Parathyroid adenoma (tissue), 2 donors: ENCODE results near the gene CCDC187.

Source experiments
- H2AFZ ChIP-seq: fragments of 300-600 bp; sonication (generic); one replicate; pipeline ENCODE4 v1.7.0; 2017; ENCODE audit warnings: antibody characterized with exemption, mild to moderate bottlenecking
- H3K27ac ChIP-seq: fragments of 300-600 bp; sonication (generic); one replicate; pipeline ENCODE4 v1.7.0; 2017
- H3K27me3 ChIP-seq: fragments of 300-600 bp; sonication (generic); one replicate; pipeline ENCODE4 v1.7.0; 2017; ENCODE audit warnings: low read length; ENCODE audit not compliant: control insufficient read depth, insufficient read depth
- H3K36me3 ChIP-seq: fragments of 300-600 bp; sonication (generic); one replicate; pipeline ENCODE4 v1.7.0; 2017; ENCODE audit warnings: low read length; ENCODE audit not compliant: control insufficient read depth, insufficient read depth
- H3K4me1 ChIP-seq: fragments of 300-600 bp; sonication (generic); one replicate; pipeline ENCODE4 v1.7.0; 2017; ENCODE audit warnings: control low read depth
- H3K4me2 ChIP-seq: fragments of 300-600 bp; sonication (generic); one replicate; pipeline ENCODE4 v1.7.0; 2017; ENCODE audit warnings: low read length
- H3K4me3 ChIP-seq: fragments of 300-600 bp; sonication (generic); one replicate; pipeline ENCODE4 v1.7.0; 2017; ENCODE audit warnings: low read depth, low read length
- H3K79me2 ChIP-seq: fragments of 300-600 bp; sonication (generic); one replicate; pipeline ENCODE4 v1.7.0; 2017; ENCODE audit warnings: control low read depth
- H3K9ac ChIP-seq: fragments of 300-600 bp; sonication (generic); one replicate; pipeline ENCODE4 v1.7.0; 2017; ENCODE audit warnings: mild to moderate bottlenecking
- H3K9me3 ChIP-seq: fragments of 300-600 bp; sonication (generic); one replicate; pipeline ENCODE4 v1.7.0; 2017; ENCODE audit warnings: low read length; ENCODE audit not compliant: control insufficient read depth
- TF ChIP-seq, protein P1 (sequence below): fragments of 300-600 bp; sonication (generic); IDR thresholded peaks from one replicate; pipeline ENCODE4 v1.7.0; 2017; ENCODE audit warnings: antibody characterized with exemption, mild to moderate bottlenecking
- donor health status: primary hyperparathyroidism.

The CCDC187 gene

DNA sequence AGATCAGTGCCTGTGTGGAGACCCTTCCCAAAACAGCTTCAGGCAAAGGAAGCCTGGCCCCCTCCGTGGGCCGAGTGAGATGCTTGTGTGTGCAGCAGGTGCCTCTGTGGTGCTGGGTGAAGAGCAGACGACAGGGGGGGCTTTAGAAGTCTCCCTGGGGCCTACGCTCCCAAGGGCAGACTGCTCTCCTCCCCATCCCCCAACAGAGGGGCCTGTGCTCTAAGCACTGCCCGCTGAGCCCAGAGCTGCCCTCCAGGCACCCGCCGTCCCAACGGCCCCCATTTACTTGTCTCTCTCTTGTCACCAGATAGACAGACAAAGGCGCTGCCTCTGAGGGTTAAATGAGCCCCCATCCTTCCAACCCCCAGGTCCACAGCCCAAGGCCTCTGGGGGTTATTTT lies 96.3 kb downstream of the CCDC187 start:
- peaks cover 4% of the 10 kb centered on the region for H3K27me3 ChIP-seq
- H2AFZ ChIP-seq = no peak overlapping the region
- no peaks in the 10 kb centered on the region for H3K9me3 ChIP-seq
- TF ChIP-seq, protein P1, sequence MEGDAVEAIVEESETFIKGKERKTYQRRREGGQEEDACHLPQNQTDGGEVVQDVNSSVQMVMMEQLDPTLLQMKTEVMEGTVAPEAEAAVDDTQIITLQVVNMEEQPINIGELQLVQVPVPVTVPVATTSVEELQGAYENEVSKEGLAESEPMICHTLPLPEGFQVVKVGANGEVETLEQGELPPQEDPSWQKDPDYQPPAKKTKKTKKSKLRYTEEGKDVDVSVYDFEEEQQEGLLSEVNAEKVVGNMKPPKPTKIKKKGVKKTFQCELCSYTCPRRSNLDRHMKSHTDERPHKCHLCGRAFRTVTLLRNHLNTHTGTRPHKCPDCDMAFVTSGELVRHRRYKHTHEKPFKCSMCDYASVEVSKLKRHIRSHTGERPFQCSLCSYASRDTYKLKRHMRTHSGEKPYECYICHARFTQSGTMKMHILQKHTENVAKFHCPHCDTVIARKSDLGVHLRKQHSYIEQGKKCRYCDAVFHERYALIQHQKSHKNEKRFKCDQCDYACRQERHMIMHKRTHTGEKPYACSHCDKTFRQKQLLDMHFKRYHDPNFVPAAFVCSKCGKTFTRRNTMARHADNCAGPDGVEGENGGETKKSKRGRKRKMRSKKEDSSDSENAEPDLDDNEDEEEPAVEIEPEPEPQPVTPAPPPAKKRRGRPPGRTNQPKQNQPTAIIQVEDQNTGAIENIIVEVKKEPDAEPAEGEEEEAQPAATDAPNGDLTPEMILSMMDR = no peak
- H3K4me2 ChIP-seq = no peak overlapping the region
- H3K79me2 ChIP-seq = no peaks in the 10 kb centered on the region
- no peaks in the 10 kb centered on the region for H3K36me3 ChIP-seq
- no peak overlapping the region for H3K9ac ChIP-seq
- H3K27ac ChIP-seq = no peak overlapping the region
- H3K4me3 ChIP-seq = no peak overlapping the region
- H3K4me1 ChIP-seq = no peaks in the 10 kb centered on the region

- H3K4me2 ChIP-seq = no peak overlapping the region
- no peaks in the 10 kb centered on the region for H3K36me3 ChIP-seq
- TF ChIP-seq, protein P1 = no peak
- H3K4me3 ChIP-seq = no peak overlapping the region
- no peaks in the 10 kb centered on the region for H3K4me1 ChIP-seq
- no peak overlapping the region for H2AFZ ChIP-seq
- no peaks in the 10 kb centered on the region for H3K9me3 ChIP-seq
- no peaks in the 10 kb centered on the region for H3K79me2 ChIP-seq
- H3K27ac ChIP-seq = no peak overlapping the region
- peaks cover 8% of the 10 kb centered on the region for H3K27me3 ChIP-seq
- H3K9ac ChIP-seq = no peak overlapping the region
Observed at GRCh38 chr9:136206602-136207275, 97.2 kb downstream of the CCDC187 start.

DNA sequence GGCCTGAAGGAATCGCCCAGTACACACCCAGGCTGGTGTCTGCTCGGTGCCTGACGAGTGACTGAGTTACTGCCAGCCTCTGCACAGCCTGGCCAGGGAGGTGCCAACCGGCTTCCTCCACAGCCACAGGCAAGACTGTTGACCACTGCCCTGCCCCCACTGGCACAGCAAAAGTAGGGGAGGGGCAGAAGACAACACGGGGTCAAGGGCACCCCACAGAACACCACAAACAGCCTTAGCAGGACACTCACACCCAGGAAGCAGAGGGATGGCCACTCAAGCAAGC lies 98.2 kb downstream of the CCDC187 start:
- Histone ChIP-seq H3K36me3 (no peaks in the 10 kb centered on the region), H3K9me3 (no peaks in the 10 kb centered on the region), H3K27me3 (peaks cover 8% of the 10 kb centered on the region), H3K4me2 (no peak overlapping the region), H3K9ac (no peak overlapping the region), H3K4me3 (no peak overlapping the region), H2AFZ (no peak overlapping the region), H3K79me2 (no peaks in the 10 kb centered on the region), H3K4me1 (no peaks in the 10 kb centered on the region), H3K27ac (no peak overlapping the region)
- TF ChIP-seq, protein P1 = no peak

GRCh38 chr9:136204838-136205706 lies 98.8 kb downstream of the CCDC187 start, which contains the start of gene LHX3:
TSS of gene LHX3 (minus strand) at chr9:136205128. CDS start at chr9:136205012, 116 bp downstream.
- Histone ChIP-seq H3K4me1 (no peaks in the 10 kb centered on the region), H3K27me3 (peaks cover 8% of the 10 kb centered on the region), H3K79me2 (no peaks in the 10 kb centered on the region), H3K4me2 (no peak within 1 kb of the TSS), H3K27ac (no peak within 1 kb of the TSS), H3K9me3 (no peaks in the 10 kb centered on the region), H3K36me3 (no peaks in the 10 kb centered on the region), H3K4me3 (no peak within 1 kb of the TSS), H2AFZ (no peak within 1 kb of the TSS), H3K9ac (no peak within 1 kb of the TSS)
- TF ChIP-seq, protein P1 = no peak
